CD4-positive, alpha-beta T cell treated with Interleukin-15 for 1 hour (primary cell): ENCODE data around the gene ERN1.

ENCODE experiments used
- DNase-seq: peaks from one replicate; pipeline ENCODE4 v3.0.0-alpha.2; 2020

The ERN1 gene

DNA sequence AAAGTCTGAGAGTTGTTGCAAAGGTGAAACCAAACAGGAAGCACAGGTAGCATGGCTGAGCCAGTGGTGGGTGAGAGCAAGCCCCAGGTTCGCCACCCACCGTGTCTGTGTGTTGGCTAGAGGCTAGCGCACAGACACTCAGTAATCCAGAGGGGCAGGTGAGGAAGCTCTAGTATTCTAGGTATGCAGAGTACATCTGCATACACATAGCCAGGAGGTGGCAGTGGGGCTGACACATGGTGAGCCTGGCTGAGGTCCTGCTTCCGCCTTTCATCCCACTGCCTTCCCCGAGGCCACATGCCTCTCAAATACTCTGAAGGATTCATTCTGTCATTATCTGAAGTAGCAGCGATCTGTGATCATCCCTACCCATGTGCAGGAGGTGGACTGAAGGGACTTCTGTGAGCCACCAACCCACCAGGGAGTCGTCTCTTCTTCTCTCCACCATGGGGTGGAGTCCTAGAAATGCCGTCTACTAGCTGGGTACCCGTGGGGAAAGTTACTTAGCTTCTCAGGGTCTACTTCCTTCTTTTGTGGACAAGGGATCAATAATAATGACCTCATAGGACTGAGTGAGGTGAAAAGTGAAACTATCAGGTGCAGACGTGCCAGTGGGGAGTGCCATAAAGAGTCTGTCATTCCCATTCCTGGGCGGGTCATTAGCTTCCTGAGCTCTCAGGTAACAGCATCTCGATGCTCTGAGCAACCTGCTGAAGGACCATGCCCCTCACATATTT lies 73.5 kb downstream of the ERN1 start:
- DNase-seq = no peak

GRCh38 chr17:64055183-64056142 lies 74.5 kb downstream of the ERN1 start:
- no peak for DNase-seq

- DNase-seq = no peak
Observed at GRCh38 chr17:64054304-64054703, 75.6 kb downstream of the ERN1 start.

GRCh38 chr17:64053101-64053500 lies 76.8 kb downstream of the ERN1 start:
- DNase-seq = no peak

DNA sequence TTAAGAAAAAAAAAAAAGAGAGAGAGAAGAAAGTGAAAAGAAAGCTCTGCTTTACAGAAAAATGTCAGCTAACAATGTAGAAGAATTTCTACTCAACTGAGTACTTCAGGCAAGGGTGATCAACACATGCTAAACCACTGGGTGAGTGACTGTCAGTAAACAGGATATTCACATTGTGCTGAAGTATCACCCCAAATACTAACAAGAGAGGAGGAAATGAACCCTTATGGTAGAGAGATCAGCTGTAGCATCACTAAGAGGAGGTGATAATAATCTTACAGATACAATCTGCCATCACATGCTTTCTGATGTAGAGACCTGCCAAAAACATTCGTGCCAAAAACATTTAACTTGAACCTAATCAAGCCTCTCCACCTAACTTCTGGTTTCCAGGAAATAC lies 78.8 kb downstream of the ERN1 start:
- DNase-seq = no peak

DNA sequence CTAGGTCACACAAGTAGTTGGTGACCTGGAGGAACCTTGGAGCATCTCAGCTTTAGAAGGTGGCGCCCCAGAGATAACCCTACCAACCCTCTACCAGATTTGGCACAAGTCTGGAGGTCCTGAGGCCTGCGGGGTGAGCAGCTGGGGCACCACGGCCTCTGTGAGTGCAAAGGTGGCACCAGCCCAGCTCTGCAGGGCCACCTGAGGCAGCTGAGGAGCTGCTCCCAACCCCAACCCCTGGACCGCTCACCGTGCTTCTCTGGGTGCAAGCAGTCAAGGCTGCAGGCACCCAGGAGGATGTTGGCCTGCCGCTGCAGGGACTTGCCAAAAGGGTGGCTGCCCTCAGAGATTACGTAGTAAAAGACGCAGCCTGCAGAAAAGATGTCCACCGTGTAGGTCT lies 81.1 kb downstream of the ERN1 start:
- DNase-seq = no peak

DNA sequence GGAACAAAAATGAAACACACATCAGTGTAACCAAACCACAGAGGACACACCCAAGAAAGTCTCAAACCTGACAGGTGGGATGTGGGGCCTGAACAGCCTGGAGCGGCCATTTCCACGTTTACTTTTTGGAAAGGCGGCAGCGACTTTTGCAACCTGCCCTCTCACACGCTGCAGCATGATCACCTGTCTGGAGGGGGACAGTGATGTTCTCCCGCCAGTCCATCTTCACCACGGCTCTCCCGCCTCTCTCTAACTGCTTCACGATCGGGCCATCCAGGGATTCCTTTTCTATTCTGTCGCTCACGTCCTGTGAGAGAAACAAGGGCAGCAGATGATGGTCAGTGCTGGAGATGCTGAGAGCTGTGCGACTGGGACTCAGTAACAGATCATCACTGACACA lies 84.8 kb downstream of the ERN1 start:
- DNase-seq = no peak

GRCh38 chr17:64042700-64043485 lies 87.1 kb downstream of the ERN1 start:
- DNase-seq = no peak

- no peak for DNase-seq
Observed at GRCh38 chr17:64041912-64042311, 88.0 kb downstream of the ERN1 start.

DNA sequence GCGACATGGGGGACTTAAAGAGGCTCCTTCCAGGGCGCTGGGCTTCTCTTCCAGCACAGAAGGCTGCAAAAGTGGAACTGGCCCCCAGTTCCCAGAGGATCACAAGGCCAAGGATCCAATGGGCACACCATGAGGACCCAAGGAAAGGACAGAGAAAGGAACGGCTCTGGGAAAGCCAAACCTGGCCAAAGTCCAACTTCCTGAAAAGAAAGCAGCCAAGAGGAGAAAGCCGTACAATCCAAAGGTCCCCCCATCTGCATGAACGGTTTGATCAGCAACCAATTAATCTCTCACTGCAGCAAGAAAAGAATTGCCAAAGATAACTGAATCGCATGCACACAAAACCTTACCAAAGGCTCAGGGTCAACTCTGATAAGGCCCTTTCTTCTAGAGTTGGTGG lies 89.7 kb downstream of the ERN1 start:
- no peak for DNase-seq

GRCh38 chr17:64039106-64039400 lies 90.9 kb downstream of the ERN1 start:
- DNase-seq = no peak

GRCh38 chr17:64038331-64039105 lies 91.4 kb downstream of the ERN1 start:
- DNase-seq = no peak

- no peak for DNase-seq
Observed at GRCh38 chr17:64037802-64038201, 92.1 kb downstream of the ERN1 start.

DNA sequence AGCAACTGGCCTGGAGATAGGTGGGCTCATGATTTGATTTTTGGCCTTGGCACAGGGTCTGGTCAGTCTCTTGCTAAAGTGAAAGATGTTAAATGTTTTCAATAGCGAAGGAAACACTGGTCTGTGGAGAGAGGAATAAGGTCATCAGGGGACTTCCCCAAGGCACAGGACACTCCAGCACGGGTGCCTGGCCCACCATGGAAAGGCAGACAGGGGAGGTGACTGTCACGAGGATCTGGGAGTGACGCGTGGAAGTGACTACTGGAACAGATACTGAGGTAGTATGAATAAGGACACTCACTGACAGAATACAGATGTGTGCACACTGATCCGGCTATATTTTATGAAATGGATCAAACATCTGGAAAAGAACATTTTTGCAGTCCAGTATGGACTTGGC lies 92.8 kb downstream of the ERN1 start:
- DNase-seq = no peak

- no peak for DNase-seq
Observed at GRCh38 chr17:64036198-64036922, 93.6 kb downstream of the ERN1 start.

DNA sequence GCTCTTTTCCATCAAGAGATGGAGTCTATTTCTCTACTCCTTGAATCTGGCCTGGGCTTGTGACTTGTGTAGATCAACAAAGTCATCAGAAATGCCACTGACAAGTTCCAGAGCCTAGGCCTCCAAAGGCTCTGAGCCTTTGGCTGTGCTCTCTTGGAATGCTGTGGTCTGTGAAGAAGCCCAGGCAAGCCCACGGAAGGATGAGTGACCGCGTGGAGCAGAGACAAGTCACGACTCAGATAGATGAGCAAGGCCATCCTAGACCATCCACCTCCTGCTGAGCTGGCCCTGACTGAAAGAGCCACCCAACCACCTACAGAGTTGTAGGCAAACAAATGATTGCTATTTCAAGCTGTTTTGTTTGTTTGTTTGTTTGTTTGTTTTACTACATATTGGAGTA lies 97.9 kb downstream of the ERN1 start:
- DNase-seq = no peak

- peak; percentile 75 for DNase-seq
Observed at GRCh38 chr17:64028874-64029464, 101.0 kb downstream of the ERN1 start.

DNA sequence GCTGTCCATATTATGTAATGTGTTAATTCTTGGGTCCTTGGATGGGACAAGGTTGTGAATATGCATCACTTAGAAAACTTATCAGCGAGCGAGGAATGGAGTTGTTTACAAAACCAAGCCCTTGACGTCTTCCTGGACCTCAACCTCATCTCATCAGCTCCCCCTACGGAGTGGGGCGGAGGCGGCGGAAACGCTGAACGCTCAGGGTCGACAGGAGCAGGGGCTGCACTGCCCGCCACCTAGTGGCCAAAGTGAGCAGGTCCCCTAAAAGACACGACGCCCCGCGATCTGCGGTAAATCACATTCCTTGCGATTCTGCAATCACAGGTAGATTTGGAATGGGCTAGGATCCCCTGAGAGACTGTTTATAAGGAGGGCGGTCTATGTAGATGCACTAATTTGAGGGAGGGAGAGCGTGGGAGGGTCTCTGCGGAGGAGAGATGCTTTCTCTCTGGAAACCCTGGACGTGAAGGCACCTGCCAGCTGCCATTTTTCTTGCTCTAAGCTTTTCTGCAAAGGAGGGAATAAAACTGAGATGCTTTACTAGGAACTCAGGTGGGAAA lies 104.1 kb downstream of the ERN1 start:
- DNase-seq = peak; percentile 95

DNA sequence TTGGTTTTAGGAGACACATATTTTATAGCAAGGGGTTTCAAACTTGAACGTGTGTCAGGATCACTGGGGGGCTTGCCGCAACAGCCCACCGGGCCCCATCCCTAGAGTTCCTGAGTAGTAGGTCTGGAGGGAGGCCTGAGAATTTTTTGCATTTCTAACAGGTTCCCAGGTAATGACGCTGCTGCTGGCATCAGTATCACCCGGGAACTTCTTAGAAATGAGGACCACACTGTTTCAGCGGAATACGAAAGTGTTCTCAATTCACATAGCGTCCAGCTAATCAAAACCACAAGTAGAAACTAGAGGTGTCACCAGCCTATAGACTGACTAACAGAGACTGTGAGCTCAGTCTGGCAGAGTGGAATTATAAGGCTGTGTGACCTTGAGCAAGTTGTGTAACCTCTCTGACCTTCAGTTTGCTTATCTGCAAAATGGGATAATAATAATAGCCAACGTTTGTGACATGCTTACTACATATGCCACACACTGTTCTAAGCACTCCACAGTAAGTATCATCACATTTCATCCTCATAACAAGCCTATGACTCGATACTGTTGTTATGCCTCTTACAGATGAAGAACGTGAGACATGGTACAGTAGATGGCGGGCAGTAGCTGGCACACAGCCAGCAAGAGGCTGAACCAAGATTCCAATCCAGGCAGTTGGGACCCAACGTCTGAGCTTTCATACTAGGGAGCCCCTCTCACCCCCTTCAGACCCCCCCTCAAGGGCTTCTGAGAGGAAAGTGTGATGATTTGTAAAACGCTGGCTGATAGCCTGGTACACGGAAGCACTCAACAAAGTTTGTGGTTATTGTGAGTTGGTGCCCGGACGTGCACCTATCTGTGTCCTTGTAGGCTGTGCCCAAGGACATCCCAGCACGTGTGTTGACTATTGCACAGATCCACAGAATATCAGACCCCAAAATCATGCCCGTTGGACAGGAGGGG lies 104.9 kb downstream of the ERN1 start:
- DNase-seq = peak; percentile 61

GRCh38 chr17:64024215-64024654 lies 105.7 kb downstream of the ERN1 start:
- DNase-seq = no peak
